Bronchus fibroblast of lung (primary cell): ENCODE measurements around the gene ZRANB1. TPM values are rescaled to one million over a fixed set of nuclear protein-coding genes. Genes with fewer than 3 reads are reported as not detected.

Experiments
- total RNA-seq: library from RNA; depleted of rRNA; stranded (reverse); fragments of >200 nt; gene quantifications from 2 replicates; pipeline ENCODE4 v1.2.3, GENCODE V29; 2015

Gene ZRANB1
- 15.3 and 15.8 TPM in 2 replicates for total RNA-seq

GRCh38 chr10:124941823-124942222, at the start of gene ZRANB1:
TSS of gene ZRANB1 (plus strand) at chr10:124942123. CDS start at chr10:124942494, 371 bp downstream.

Other genes with a start within 250 kb of the ZRANB1 start
- 10.7 and 13.4 TPM in 2 replicates for gene FAM53B, start 197.7 kb upstream of the ZRANB1 start, total RNA-seq
- gene EEF1AKMT2, start 150.2 kb upstream of the ZRANB1 start, total RNA-seq = 20.1 and 27.7 TPM in 2 replicates
- gene ABRAXAS2, start 140.3 kb upstream of the ZRANB1 start, total RNA-seq = 9.8 and 12.6 TPM in 2 replicates
- gene CTBP2, start 218.4 kb downstream of the ZRANB1 start, total RNA-seq = 52.6 and 67.2 TPM in 2 replicates